H1 (cell line): Measurements from ENCODE around the gene CYP2F1. TPM values are rescaled to one million over a fixed set of nuclear protein-coding genes. Genes with fewer than 3 reads are reported as not detected.
A peak's percentile ranks its signal among the peaks of the same experiment; 100 is the strongest.

ENCODE experiments used
- CTCF ChIA-PET: fragments of 300-600 bp; sonication (Branson Sonifier 250); formaldehyde crosslinking; loops from one replicate; lab custom pipeline; 2021; ENCODE audit not compliant: partially characterized antibody; lab: Charles Lee
- POLR2A ChIA-PET: fragments of 300-600 bp; sonication (Branson Sonifier 250); formaldehyde crosslinking; loops from one replicate; lab custom pipeline; 2021; ENCODE audit warnings: inconsistent platforms; ENCODE audit not compliant: partially characterized antibody; lab: Charles Lee
- DNase-seq, 2 experiments: peaks; one replicate each; pipeline versions ENCODE4 v3.0.0 to v3.0.0-alpha.2; 2010 to 2022; ENCODE audit warnings: low spot score in 2 of 2, low read depth in 1 of 2, mixed read lengths in 1 of 2
- FAIRE-seq: peaks from 2 replicates; lab custom pipeline; 2011; peaks lifted over from hg19 to GRCh38; lab: Jason Lieb, UNC
- H2AFZ ChIP-seq: 2 replicates; pipeline ENCODE4 v1.8.1; 2012; ENCODE audit warnings: low read length, inconsistent platforms
- H2AK5ac ChIP-seq: 2 replicates; pipeline ENCODE4 v1.6.1; 2013; ENCODE audit warnings: low read depth, low read length
- H2BK120ac ChIP-seq: replicated peaks from 2 replicates; pipeline ENCODE3; 2013; ENCODE audit warnings: low read depth, low read length, inconsistent platforms
- H2BK12ac ChIP-seq: 2 replicates; pipeline ENCODE4 v1.6.1; 2013; ENCODE audit warnings: low read depth, low read length
- H2BK15ac ChIP-seq: 2 replicates; pipeline ENCODE4 v1.6.1; 2013; ENCODE audit warnings: low read length
- H2BK20ac ChIP-seq: 2 replicates; pipeline ENCODE4 v1.6.1; 2013; ENCODE audit warnings: low read length
- H2BK5ac ChIP-seq: 2 replicates; pipeline ENCODE4 v1.6.1; 2013; ENCODE audit warnings: low read depth, low read length
- H3K14ac ChIP-seq: 2 replicates; pipeline ENCODE4 v1.6.1; 2013; ENCODE audit warnings: inconsistent platforms; ENCODE audit not compliant: insufficient read length
- H3K18ac ChIP-seq: 2 replicates; pipeline ENCODE4 v1.6.1; 2013; ENCODE audit warnings: low read length; ENCODE audit errors: extremely low read depth
- H3K23ac ChIP-seq: 2 replicates; pipeline ENCODE4 v1.6.1; 2013; ENCODE audit warnings: inconsistent platforms; ENCODE audit not compliant: insufficient read length
- H3K23me2 ChIP-seq: 2 replicates; pipeline ENCODE4 v1.6.1; 2013; ENCODE audit warnings: low read depth, low read length
- H3K27ac ChIP-seq: 2 replicates; pipeline ENCODE4 v1.6.1; 2011; ENCODE audit warnings: low read depth, low read length, inconsistent platforms
- H3K27me3 ChIP-seq, 4 experiments: replicated peaks in 1 of 4; 1 replicate in 1 of 4; 2 replicates in 3 of 4; pipeline versions ENCODE4 v1.6.1 to v1.8.1; 2011 to 2013; ENCODE audit warnings: low read length in 3 of 4, mild to moderate bottlenecking in 3 of 4, inconsistent platforms in 2 of 4, mixed read lengths in 2 of 4, moderate library complexity in 1 of 4; ENCODE audit not compliant: control insufficient read depth in 3 of 4, insufficient read depth in 3 of 4; ENCODE audit errors: extremely low read depth in 1 of 4
- H3K36me3 ChIP-seq, 4 experiments: 2 replicates each; pipeline versions ENCODE4 v1.6.1 to v1.8.1; 2011 to 2013; ENCODE audit warnings: mild to moderate bottlenecking in 4 of 4, low read length in 3 of 4, moderate library complexity in 2 of 4, control low read depth in 1 of 4, inconsistent platforms in 1 of 4; ENCODE audit not compliant: insufficient read depth in 4 of 4, control insufficient read depth in 2 of 4
- H3K4ac ChIP-seq: replicated peaks from 2 replicates; pipeline ENCODE3; 2013; ENCODE audit warnings: low read length, low read depth, mixed read lengths, inconsistent platforms; ENCODE audit not compliant: insufficient read length
- H3K4me1 ChIP-seq, 4 experiments: replicated peaks in 1 of 4; 1 replicate in 1 of 4; 2 replicates in 3 of 4; pipeline versions ENCODE4 v1.6.1 to v1.8.1; 2011 to 2013; ENCODE audit warnings: low read length in 3 of 4, inconsistent platforms in 2 of 4, mixed read lengths in 1 of 4; ENCODE audit not compliant: insufficient read depth in 4 of 4, control insufficient read depth in 3 of 4
- H3K4me2 ChIP-seq, 2 experiments: 2 replicates each; pipeline versions ENCODE4 v1.6.1 to v1.8.1; 2011 to 2013; ENCODE audit warnings: low read depth in 2 of 2, low read length in 2 of 2, control low read depth in 1 of 2, inconsistent platforms in 1 of 2, mild to moderate bottlenecking in 1 of 2; ENCODE audit not compliant: insufficient read depth in 1 of 2
- H3K4me3 ChIP-seq, 4 experiments: fragments of 200-600, 300-600 bp in 1 of 4; sonication (generic), shearing (Covaris generic), sonication (Bioruptor Twin) in 1 of 4; 2 replicates each; pipeline versions ENCODE4 v1.5.1 to v1.8.1; 2011 to 2016; ENCODE audit warnings: low read length in 4 of 4, low read depth in 3 of 4, control low read depth in 2 of 4, inconsistent platforms in 2 of 4, mild to moderate bottlenecking in 2 of 4, mixed read lengths in 1 of 4, moderate library complexity in 1 of 4; ENCODE audit not compliant: insufficient read depth in 2 of 4; ENCODE audit errors: extremely low read depth in 1 of 4
- H3K56ac ChIP-seq: replicated peaks from 2 replicates; pipeline ENCODE3; 2013; ENCODE audit warnings: low read depth, mild to moderate bottlenecking, mixed read lengths, low read length, inconsistent platforms; ENCODE audit not compliant: insufficient read length
- H3K79me1 ChIP-seq: 2 replicates; pipeline ENCODE4 v1.6.1; 2013; ENCODE audit warnings: low read depth, low read length, control low read depth
- H3K79me2 ChIP-seq, 2 experiments: 2 replicates each; pipeline versions ENCODE4 v1.6.1 to v1.8.1; 2012 to 2013; ENCODE audit warnings: low read length in 2 of 2, mild to moderate bottlenecking in 2 of 2, inconsistent platforms in 1 of 2; ENCODE audit not compliant: insufficient read depth in 2 of 2, control insufficient read depth in 1 of 2
- H3K9ac ChIP-seq, 4 experiments: replicated peaks in 1 of 4; 1 replicate in 1 of 4; 2 replicates in 3 of 4; pipeline versions ENCODE4 v1.6.1 to v1.8.1; 2011 to 2013; ENCODE audit warnings: low read depth in 3 of 4, low read length in 3 of 4, control low read depth in 2 of 4, mild to moderate bottlenecking in 2 of 4, moderate library complexity in 2 of 4, inconsistent platforms in 1 of 4; ENCODE audit errors: extremely low read depth in 1 of 4
- H3K9me3 ChIP-seq, 2 experiments: 2 replicates each; pipeline versions ENCODE4 v1.6.1 to v1.8.1; 2012 to 2013; ENCODE audit warnings: mild to moderate bottlenecking in 2 of 2, moderate library complexity in 2 of 2, control low read depth in 1 of 2, inconsistent platforms in 1 of 2, low read depth in 1 of 2, low read length in 1 of 2, mixed read lengths in 1 of 2; ENCODE audit not compliant: insufficient read depth in 2 of 2
- H4K20me1 ChIP-seq, 2 experiments: replicated peaks in 1 of 2; 2 replicates each; pipeline versions ENCODE3 to v1.8.1; 2011 to 2013; ENCODE audit warnings: inconsistent platforms in 2 of 2, low read length in 2 of 2, mild to moderate bottlenecking in 1 of 2; ENCODE audit not compliant: insufficient read depth in 2 of 2, control insufficient read depth in 1 of 2
- H4K5ac ChIP-seq: 2 replicates; pipeline ENCODE4 v1.6.1; 2013; ENCODE audit warnings: low read length, low read depth, mixed read lengths, inconsistent platforms; ENCODE audit not compliant: insufficient read length
- H4K8ac ChIP-seq: 2 replicates; pipeline ENCODE4 v1.8.0; 2013; ENCODE audit warnings: mild to moderate bottlenecking, moderate library complexity, low read length, inconsistent platforms; ENCODE audit not compliant: insufficient read depth; ENCODE audit errors: extremely low read depth
- H4K91ac ChIP-seq: replicated peaks from 2 replicates; pipeline ENCODE3; 2013; ENCODE audit warnings: low read length, mixed read lengths, inconsistent platforms; ENCODE audit not compliant: insufficient read length
- BCL11A ChIP-seq, 2 experiments: IDR thresholded peaks; one replicate each; pipeline ENCODE4 v1.6.1; 2011; ENCODE audit warnings: low read depth in 2 of 2, low read length in 2 of 2, mild to moderate bottlenecking in 2 of 2
- CHD2 ChIP-seq: IDR thresholded peaks from 2 replicates; pipeline ENCODE4 v1.6.1; 2012; ENCODE audit warnings: low read length, improper control_type of control experiment
- CREB1 ChIP-seq: IDR thresholded peaks from 2 replicates; pipeline ENCODE4 v1.6.1; 2012; ENCODE audit warnings: inconsistent platforms
- E2F6 ChIP-seq: IDR thresholded peaks from 2 replicates; pipeline ENCODE4 v1.6.1; 2012; ENCODE audit warnings: inconsistent platforms
- JUND ChIP-seq: IDR thresholded peaks from 2 replicates; pipeline ENCODE4 v1.6.1; 2011; ENCODE audit warnings: mild to moderate bottlenecking, improper control_type of control experiment, low read length
- SIX5 ChIP-seq: IDR thresholded peaks from 2 replicates; pipeline ENCODE4 v1.6.1; 2011; ENCODE audit warnings: mild to moderate bottlenecking, low read depth, low read length
- SP1 ChIP-seq: IDR thresholded peaks from 2 replicates; pipeline ENCODE4 v1.6.1; 2011; ENCODE audit warnings: low read depth, low read length
- YY1 ChIP-seq: IDR thresholded peaks from 2 replicates; pipeline ENCODE4 v1.6.1; 2011; ENCODE audit warnings: low read depth, mild to moderate bottlenecking, low read length
- WGBS, 2 experiments: shearing (Covaris generic) in 1 of 2; methylation state at CpG; one replicate each; pipeline versions ENCODE4 v1.1.6 to v1.1.7; 2013 to 2015; ENCODE audit warnings: low lambda C conversion rate in 2 of 2, mixed read lengths in 2 of 2, inconsistent platforms in 1 of 2, low coverage in 1 of 2, missing lambda C conversion rate in 1 of 2; ENCODE audit not compliant: insufficient replicate concordance in 2 of 2, insufficient coverage in 1 of 2, insufficient read length in 1 of 2; ENCODE audit errors: extremely low coverage in 1 of 2, missing lambda C conversion rate in 1 of 2; 5-methylcytosine and 5-hydroxymethylcytosine counted together
- polyA plus RNA-seq, 7 experiments: library from polyadenylated mRNA; depleted of rRNA in 3 of 7; stranded (reverse) in 5 of 7; unstranded in 2 of 7; fragments of >200 nt in 5 of 7; fragments of 200-250 nt in 2 of 7; gene quantifications; 1 replicate in 5 of 7; 2 replicates in 1 of 7; 4 replicates in 1 of 7; pipeline versions ENCODE4 v1.2.1 to v1.2.3, GENCODE V29; 2011 to 2013; ENCODE audit warnings: missing spikeins in 2 of 7, mixed read lengths in 2 of 7
- total RNA-seq: library from RNA; stranded (reverse); fragmentation: NEBNext Ultra II Directional; extraction: Animal tissue kit (Norgen Biotek cat#: 25700); gene quantifications from 2 replicates; pipeline ENCODE4 v1.2.1, GENCODE V29; 2021

Gene CYP2F1
- total and polyA plus RNA-seq, 2 of the 8 experiments (the other 6 are each of a cell fraction or from before 2014, with no cell fraction given), result 0.17 TPM; not detected in 1

DNA sequence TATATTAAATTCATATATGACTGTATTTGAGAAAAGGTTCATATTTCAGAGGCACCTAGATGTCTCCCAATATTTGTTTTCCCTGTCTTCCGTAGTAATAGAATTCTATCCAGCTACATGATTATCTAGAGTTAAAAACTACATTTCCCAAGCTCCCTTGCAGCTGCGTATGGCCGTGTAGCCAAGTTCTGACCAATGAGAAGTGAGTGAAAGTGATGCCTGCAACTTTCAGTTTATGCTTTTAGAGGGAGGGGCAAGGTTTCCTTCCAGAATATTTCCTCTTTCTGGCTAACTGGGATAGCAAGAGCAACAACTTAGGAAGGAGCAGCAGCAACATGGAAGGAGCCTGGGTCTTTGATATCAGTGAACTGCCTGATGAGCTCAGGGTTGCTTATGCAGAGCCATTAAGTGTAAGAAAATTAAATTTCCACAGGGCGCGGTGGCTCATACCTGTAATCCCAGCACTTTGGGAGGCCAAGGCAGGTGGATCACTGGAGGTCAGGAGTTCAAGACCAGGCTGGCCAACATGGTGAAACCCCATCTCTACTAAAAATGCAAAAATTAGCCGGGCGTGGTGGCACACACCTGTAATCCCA, 49.2 kb upstream of the CYP2F1 start:
- WGBS, 2 experiments, result 66% methylated on average over 7 of the region's 7 CpGs; no CpG with 5 or more reads in 1 of the 2 experiments
- Histone ChIP-seq H4K8ac (no peak overlapping the region), H4K91ac (no peak overlapping the region), H2AFZ (peak overlapping the region; percentile 91), H3K9ac (no peak overlapping the region), H3K56ac (no peak overlapping the region), H3K14ac (no peak overlapping the region), H3K36me3 (no peaks in the 10 kb centered on the region), H4K5ac (no peak overlapping the region), H3K4me3 (no peak overlapping the region), H3K9me3 (no peaks in the 10 kb centered on the region), H3K23me2 (no peaks in the 10 kb centered on the region; the same call in 1 of the 2 replicates), H4K20me1 (no peaks in the 10 kb centered on the region), H3K27ac (no peak overlapping the region), H3K27me3 (no peaks in the 10 kb centered on the region), H2BK20ac (no peak overlapping the region), H2BK15ac (no peak overlapping the region), H2AK5ac (no peak overlapping the region), H2BK120ac (no peak overlapping the region), H3K4me1 (no peaks in the 10 kb centered on the region), H3K23ac (no peak overlapping the region), H3K79me1 (no peaks in the 10 kb centered on the region), H3K4me2 (no peak overlapping the region), H3K18ac (no peak overlapping the region), H3K4ac (no peak overlapping the region), H2BK5ac (no peak overlapping the region), H3K79me2 (no peaks in the 10 kb centered on the region), H2BK12ac (no peak overlapping the region)
- DNase-seq, result peak in 1 of 2 experiments; percentile 2
- POLR2A ChIA-PET, result interaction anchor here (0.6 to 1.2 kb wide), 2 partner anchors 13 to 399 kb away, joined by 3 read pairs; no protein-coding TSS in a partner anchor
- CTCF ChIA-PET, result interaction anchor here (0.6 to 1.4 kb wide), 5 partner anchors 9 to 200 kb away, joined by 3 read pairs; no protein-coding TSS in a partner anchor
- peak; percentile 81 for TF ChIP-seq YY1
- no peak for TF ChIP-seq E2F6
- peak; percentile 77; the same call in 1 of the 2 replicates for TF ChIP-seq SP1
- peak; percentile 84 for TF ChIP-seq CREB1
- TF ChIP-seq SIX5, result peak; percentile 90
- TF ChIP-seq CHD2, result 0 out of 2 replicates have a peak, but pooled peaks have one; percentile 19
- no peak for TF ChIP-seq JUND
- no peak for TF ChIP-seq BCL11A (IDR thresholded peaks at IDR 0.05; ENCODE audit: low read depth in 2 of 2, low read length in 2 of 2)
- FAIRE-seq, result peak; percentile 93
